Tibial nerve (tissue), 4 donors: ENCODE results near the gene RGS21. TPM values are rescaled to one million over a fixed set of nuclear protein-coding genes. Genes with fewer than 3 reads are reported as not detected.

Experiments
- DNase-seq, 2 donors: peaks; one replicate each; pipeline ENCODE4 v3.0.0-alpha.2; 2019; ENCODE audit warnings: low spot score in 2 of 2
- H3K27ac ChIP-seq, 4 donors: fragments of 200-600 bp; sonication (generic) in 3 of 4; one replicate each; pipeline ENCODE4 v1.5.1; 2017 to 2019; ENCODE audit warnings: mild to moderate bottlenecking in 1 of 4
- H3K27me3 ChIP-seq, 2 donors: fragments of 200-600 bp; sonication (generic) in 1 of 2; one replicate each; pipeline versions ENCODE4 v1.5.1 to v1.6.0; 2017 to 2019
- H3K36me3 ChIP-seq, 3 donors: fragments of 200-600 bp; sonication (generic); one replicate each; pipeline ENCODE4 v1.5.1; 2018 to 2019
- H3K4me1 ChIP-seq, 4 donors: fragments of 200-600 bp; sonication (generic) in 3 of 4; one replicate each; pipeline ENCODE4 v1.5.1; 2017 to 2019
- H3K4me3 ChIP-seq, 4 donors: fragments of 200-600 bp; sonication (generic) in 3 of 4; one replicate each; pipeline ENCODE4 v1.5.1; 2017 to 2019; ENCODE audit warnings: mild to moderate bottlenecking in 1 of 4, moderate library complexity in 1 of 4
- H3K9me3 ChIP-seq, 4 donors: fragments of 200-600 bp; sonication (generic) in 3 of 4; one replicate each; pipeline ENCODE4 v1.5.1; 2017 to 2019
- EP300 ChIP-seq, 2 donors: sonication (generic); formaldehyde crosslinking; IDR thresholded peaks; one replicate each; pipeline ENCODE4 v1.6.1; 2017; ENCODE audit warnings: antibody characterized with exemption in 2 of 2, mild to moderate bottlenecking in 1 of 2
- POLR2A ChIP-seq, 2 donors: fragments of 450-650 bp; IDR thresholded peaks; one replicate each; pipeline ENCODE4 v1.6.1; 2017; ENCODE audit warnings: antibody characterized with exemption in 2 of 2, mild to moderate bottlenecking in 2 of 2, moderate library complexity in 2 of 2
- WGBS, 2 donors: methylation state at CpG; one replicate each; pipeline ENCODE4 v1.1.5; 2018; 5-methylcytosine and 5-hydroxymethylcytosine counted together
- total RNA-seq, 4 donors: library from RNA; depleted of rRNA; stranded (reverse); fragments of >200 nt; gene quantifications; one replicate each; pipeline ENCODE4 v1.1.0, GENCODE V29; 2016
- TF ChIP-seq, protein P1 (sequence below), 5 experiments: fragments of 200-600 bp in 3 of 5; fragments of 450-650 bp in 2 of 5; sonication (generic) in 3 of 5; IDR thresholded peaks; one replicate each; pipeline ENCODE4 v1.5.1; 2016 to 2019; ENCODE audit warnings: antibody characterized with exemption in 5 of 5, mild to moderate bottlenecking in 3 of 5, moderate library complexity in 2 of 5

RGS21 gene
- total RNA-seq, 4 donors from 2014 or later: not detected

DNA sequence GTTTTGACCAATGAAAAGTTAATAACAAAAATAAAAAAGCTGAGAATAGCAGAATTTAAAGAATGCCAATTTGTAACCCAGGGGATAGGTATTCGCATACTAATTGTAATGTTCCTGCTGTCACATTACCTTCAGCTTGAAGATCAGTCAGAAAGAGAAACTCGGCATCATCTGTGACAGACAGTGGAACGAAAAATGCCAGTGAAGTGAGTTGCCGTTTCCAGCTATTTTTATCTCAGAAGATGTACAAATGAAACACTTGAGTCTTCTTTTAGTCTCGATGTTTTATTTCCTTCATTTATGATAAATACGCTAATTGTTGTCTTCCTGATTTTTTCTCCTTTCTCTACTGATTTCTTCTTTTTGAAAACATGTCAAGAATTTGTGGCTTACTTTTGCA, 26.1 kb downstream of the RGS21 start:
- no peak for DNase-seq
- no peak overlapping the region for H3K27ac ChIP-seq
- H3K4me1 ChIP-seq: no peaks in the 10 kb centered on the region
- H3K9me3 ChIP-seq: no peaks in the 10 kb centered on the region
- H3K36me3 ChIP-seq: no peaks in the 10 kb centered on the region
- TF ChIP-seq POLR2A (IDR thresholded peaks at IDR 0.05): no peak
- TF ChIP-seq, protein P1, sequence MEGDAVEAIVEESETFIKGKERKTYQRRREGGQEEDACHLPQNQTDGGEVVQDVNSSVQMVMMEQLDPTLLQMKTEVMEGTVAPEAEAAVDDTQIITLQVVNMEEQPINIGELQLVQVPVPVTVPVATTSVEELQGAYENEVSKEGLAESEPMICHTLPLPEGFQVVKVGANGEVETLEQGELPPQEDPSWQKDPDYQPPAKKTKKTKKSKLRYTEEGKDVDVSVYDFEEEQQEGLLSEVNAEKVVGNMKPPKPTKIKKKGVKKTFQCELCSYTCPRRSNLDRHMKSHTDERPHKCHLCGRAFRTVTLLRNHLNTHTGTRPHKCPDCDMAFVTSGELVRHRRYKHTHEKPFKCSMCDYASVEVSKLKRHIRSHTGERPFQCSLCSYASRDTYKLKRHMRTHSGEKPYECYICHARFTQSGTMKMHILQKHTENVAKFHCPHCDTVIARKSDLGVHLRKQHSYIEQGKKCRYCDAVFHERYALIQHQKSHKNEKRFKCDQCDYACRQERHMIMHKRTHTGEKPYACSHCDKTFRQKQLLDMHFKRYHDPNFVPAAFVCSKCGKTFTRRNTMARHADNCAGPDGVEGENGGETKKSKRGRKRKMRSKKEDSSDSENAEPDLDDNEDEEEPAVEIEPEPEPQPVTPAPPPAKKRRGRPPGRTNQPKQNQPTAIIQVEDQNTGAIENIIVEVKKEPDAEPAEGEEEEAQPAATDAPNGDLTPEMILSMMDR (IDR thresholded peaks at IDR 0.05): no peak
- no peak for TF ChIP-seq EP300 (IDR thresholded peaks at IDR 0.05)
- 49 to 57% methylated on average over 6 of the region's 6 CpGs for WGBS, 2 donors
- no peak overlapping the region for H3K4me3 ChIP-seq
- H3K27me3 ChIP-seq: no peaks in the 10 kb centered on the region

DNA sequence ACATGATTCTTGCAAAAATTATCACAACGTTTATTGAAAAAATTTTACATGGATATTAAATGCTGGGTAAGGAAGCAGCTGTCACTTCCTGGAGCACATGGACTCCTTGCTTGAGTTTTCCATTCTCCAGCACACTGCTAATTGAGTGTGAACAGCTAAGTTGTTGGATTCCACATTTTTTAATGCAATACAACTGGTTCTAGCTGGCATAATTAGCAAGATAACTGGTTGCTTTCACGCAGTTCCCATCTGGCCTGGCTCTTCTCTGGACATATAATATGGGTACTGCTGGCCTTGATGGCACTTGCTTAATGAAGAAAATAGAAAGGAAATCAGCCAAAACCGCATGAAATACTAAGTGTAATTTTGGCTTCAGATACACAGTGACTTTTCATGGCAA, 26.6 kb downstream of the RGS21 start:
- H3K4me1 ChIP-seq: no peaks in the 10 kb centered on the region
- no peak overlapping the region for H3K27ac ChIP-seq
- no peaks in the 10 kb centered on the region for H3K27me3 ChIP-seq
- TF ChIP-seq, protein P1 (IDR thresholded peaks at IDR 0.05): no peak
- TF ChIP-seq POLR2A (IDR thresholded peaks at IDR 0.05): no peak
- TF ChIP-seq EP300 (IDR thresholded peaks at IDR 0.05): no peak
- no peak for DNase-seq
- H3K4me3 ChIP-seq: no peak overlapping the region
- WGBS, 2 donors: 59 to 65% methylated on average over 3 of the region's 3 CpGs
- H3K9me3 ChIP-seq: no peaks in the 10 kb centered on the region
- H3K36me3 ChIP-seq: no peaks in the 10 kb centered on the region

DNA sequence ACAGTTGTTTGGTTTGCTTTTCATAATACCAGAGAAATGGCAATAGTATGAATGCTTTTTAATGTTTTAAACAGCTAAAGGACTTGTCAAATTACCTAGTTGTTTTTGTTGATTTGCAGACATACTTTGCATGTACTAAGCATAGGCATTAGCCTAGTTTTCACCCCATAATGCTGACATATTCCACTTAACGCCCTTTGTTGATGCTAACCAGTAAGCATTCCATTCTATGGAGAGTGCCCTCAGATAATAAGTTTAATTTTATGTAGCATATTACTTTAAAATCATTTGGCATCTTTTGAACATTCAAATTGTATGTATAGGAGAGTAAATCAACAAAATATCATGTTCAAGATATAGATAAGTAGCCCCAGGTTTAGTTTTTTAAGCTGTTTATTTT, 32.5 kb downstream of the RGS21 start:
- TF ChIP-seq EP300 (IDR thresholded peaks at IDR 0.05): no peak
- TF ChIP-seq, protein P1 (IDR thresholded peaks at IDR 0.05): no peak
- TF ChIP-seq POLR2A (IDR thresholded peaks at IDR 0.05): no peak
- no peaks in the 10 kb centered on the region for H3K4me1 ChIP-seq
- no peaks in the 10 kb centered on the region for H3K27me3 ChIP-seq
- no peaks in the 10 kb centered on the region for H3K36me3 ChIP-seq
- H3K27ac ChIP-seq: no peak overlapping the region
- WGBS, 2 donors: 75 to 78% methylated on average over 1 of the region's 1 CpG
- H3K9me3 ChIP-seq: no peaks in the 10 kb centered on the region
- no peak overlapping the region for H3K4me3 ChIP-seq
- DNase-seq: no peak

DNA sequence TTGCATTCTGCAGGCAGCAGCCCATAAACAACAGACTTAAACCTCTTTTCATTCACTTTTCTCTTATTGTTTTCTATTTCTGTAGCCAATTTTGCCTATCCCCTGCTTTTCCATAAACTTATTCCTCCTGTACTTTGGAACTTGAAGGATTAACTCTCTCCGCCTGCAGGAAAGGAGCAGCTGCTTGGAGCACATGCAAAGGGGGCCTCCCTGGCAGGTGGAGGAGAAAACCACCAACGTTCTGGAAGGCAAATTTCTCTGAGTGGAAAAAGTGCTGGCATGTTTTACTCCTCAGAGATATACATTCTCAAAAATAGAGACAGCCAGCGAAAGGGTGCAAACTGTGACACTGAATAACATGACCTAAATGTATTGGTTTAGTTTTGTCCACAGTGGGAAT, 33.6 kb downstream of the RGS21 start:
- Histone ChIP-seq H3K4me3 (no peak overlapping the region), H3K4me1 (no peaks in the 10 kb centered on the region), H3K27ac (no peak overlapping the region), H3K36me3 (no peaks in the 10 kb centered on the region), H3K27me3 (no peaks in the 10 kb centered on the region), H3K9me3 (no peaks in the 10 kb centered on the region)
- no peak for DNase-seq
- 64 to 67% methylated on average over 3 of the region's 3 CpGs for WGBS, 2 donors
- TF ChIP-seq, protein P1 (IDR thresholded peaks at IDR 0.05): no peak
- no peak for TF ChIP-seq EP300 (IDR thresholded peaks at IDR 0.05)
- no peak for TF ChIP-seq POLR2A (IDR thresholded peaks at IDR 0.05)

DNA sequence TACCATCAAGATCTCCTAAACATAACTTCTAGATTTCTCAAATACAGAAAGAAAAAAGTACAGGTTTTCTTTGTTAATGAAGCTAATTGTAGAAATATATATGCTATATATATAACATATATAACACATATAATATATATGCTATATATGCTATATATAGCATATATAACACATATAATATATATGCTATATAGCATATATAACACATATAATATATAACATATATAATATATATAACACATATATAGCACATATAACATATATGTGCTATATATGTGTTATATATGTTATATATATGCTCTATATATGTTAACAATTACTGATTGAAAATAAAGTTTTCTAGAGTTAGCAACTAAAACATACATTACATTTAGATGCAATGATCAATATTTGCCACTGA, 34.8 kb downstream of the RGS21 start:
- no peaks in the 10 kb centered on the region for H3K27me3 ChIP-seq
- no peak for TF ChIP-seq EP300 (IDR thresholded peaks at IDR 0.05)
- TF ChIP-seq, protein P1 (IDR thresholded peaks at IDR 0.05): no peak
- no peak for TF ChIP-seq POLR2A (IDR thresholded peaks at IDR 0.05)
- no peaks in the 10 kb centered on the region for H3K36me3 ChIP-seq
- H3K9me3 ChIP-seq: no peaks in the 10 kb centered on the region
- H3K4me3 ChIP-seq: no peak overlapping the region
- no peak overlapping the region for H3K27ac ChIP-seq
- no peaks in the 10 kb centered on the region for H3K4me1 ChIP-seq
- DNase-seq: no peak
